IPS-18c (cell line): ENCODE results near the gene COBL.
"Not testable (repeated sequence)": the region's sequence is repeated elsewhere in the genome, so short reads cannot be mapped to it uniquely, and the experiment has no call there.

ENCODE experiments used
- H3K4me3 ChIP-seq: 2 replicates; pipeline ENCODE4 v1.7.0; 2013; ENCODE audit warnings: low read depth, mild to moderate bottlenecking, low read length, moderate library complexity; ENCODE audit not compliant: insufficient read depth
- H3K9me3 ChIP-seq: one replicate; pipeline ENCODE4 v1.6.1; 2013; ENCODE audit warnings: mild to moderate bottlenecking, low read length, moderate library complexity; ENCODE audit not compliant: control insufficient read depth, insufficient read depth

Gene COBL

DNA sequence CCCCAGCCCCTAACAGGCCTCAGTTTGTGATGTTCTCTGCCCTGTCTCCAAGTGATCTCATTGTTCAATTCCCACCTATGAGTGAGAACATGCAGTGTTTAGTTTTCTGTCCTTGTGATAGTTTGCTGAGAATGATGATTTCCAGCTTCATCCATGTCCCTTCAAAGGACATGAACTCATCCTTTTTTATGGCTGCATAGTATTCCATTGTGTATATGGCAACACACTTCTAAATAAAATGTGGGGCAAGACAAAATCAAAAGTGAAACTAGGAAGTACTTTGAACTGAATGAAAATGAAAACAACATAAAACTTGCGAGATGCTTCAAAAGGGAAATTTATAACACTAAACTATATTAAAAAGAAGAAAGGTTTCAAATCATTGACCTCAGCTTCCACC, 326.4 kb downstream of the COBL start:
- H3K4me3 ChIP-seq, H3K9me3 ChIP-seq: not testable (repeated sequence)

GRCh38 chr7:50988988-50989387, 327.6 kb downstream of the COBL start:
- Histone ChIP-seq H3K4me3 (no peak overlapping the region), H3K9me3 (no peaks in the 10 kb centered on the region)

GRCh38 chr7:50988465-50988864, 328.1 kb downstream of the COBL start:
- H3K9me3 ChIP-seq, result no peaks in the 10 kb centered on the region
- H3K4me3 ChIP-seq, result no peak overlapping the region

DNA sequence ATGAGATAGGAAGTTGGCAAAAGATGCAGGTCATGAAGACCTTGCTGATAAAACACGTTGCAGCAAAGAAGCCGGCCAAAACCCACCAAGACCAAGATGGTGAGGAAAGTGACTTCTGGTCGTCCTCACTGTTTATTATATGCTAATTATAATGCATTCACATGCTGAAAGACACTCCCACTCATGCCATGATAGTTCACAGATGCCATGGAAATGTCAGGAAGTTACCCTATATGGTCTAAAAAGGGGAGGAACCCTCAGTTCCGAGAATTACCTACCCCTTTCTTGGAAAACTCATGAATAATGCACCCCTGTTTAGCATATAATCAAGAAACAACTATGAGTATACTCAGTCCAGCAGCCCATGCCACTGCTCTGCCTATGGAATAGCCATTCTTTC, 331.5 kb downstream of the COBL start:
- Histone ChIP-seq H3K9me3 (no peaks in the 10 kb centered on the region), H3K4me3 (no peak overlapping the region)

- H3K4me3 ChIP-seq, result no peak overlapping the region
- no peaks in the 10 kb centered on the region for H3K9me3 ChIP-seq
These were observed 332.8 kb downstream of the COBL start for GRCh38 chr7:50983850-50984249.

DNA sequence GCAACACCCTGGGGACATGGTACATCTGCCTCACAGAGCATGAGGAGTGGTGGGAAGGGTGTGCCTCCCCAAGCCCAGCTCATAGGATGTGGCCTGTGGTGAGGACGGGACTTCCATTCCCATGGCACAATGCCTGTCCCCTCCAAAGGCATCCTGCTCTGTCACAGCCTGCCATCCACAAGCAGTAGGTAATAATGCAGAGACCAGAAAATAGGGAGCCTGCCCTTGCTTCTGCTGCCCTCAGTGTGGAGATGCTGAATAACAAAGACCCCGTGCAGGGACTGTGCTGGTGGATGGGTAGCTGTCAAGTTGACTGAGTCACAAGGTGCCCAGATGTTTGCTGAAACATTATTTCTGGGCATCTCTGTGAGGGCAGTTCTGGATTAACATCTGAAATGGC, 334.0 kb downstream of the COBL start:
- no peak overlapping the region for H3K4me3 ChIP-seq
- no peaks in the 10 kb centered on the region for H3K9me3 ChIP-seq

- no peaks in the 10 kb centered on the region for H3K9me3 ChIP-seq
- H3K4me3 ChIP-seq, result no peak overlapping the region
These were observed 334.9 kb downstream of the COBL start for GRCh38 chr7:50981743-50982142.

DNA sequence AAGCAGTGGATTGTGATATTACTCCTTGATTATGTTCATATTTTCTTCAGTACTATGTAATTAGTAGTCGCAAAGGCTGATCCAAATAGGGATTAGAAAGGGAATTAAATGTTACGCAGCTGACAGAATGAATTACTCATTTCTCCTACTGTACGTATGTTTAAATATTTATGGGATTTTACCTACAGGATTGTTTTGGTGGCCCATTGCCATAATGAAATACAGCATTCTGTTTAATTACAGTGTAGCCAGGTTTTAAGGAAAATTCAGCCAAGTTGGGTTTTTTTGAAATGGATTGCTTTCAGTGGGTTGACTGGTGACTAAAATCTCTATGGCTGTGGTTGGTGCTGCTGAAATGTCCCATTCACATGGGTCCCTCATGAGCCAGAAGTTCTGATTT, 336.2 kb downstream of the COBL start:
- Histone ChIP-seq H3K4me3 (no peak overlapping the region), H3K9me3 (no peaks in the 10 kb centered on the region)

GRCh38 chr7:50978633-50979215, 337.9 kb downstream of the COBL start:
- Histone ChIP-seq H3K9me3 (no peaks in the 10 kb centered on the region), H3K4me3 (no peak overlapping the region)

DNA sequence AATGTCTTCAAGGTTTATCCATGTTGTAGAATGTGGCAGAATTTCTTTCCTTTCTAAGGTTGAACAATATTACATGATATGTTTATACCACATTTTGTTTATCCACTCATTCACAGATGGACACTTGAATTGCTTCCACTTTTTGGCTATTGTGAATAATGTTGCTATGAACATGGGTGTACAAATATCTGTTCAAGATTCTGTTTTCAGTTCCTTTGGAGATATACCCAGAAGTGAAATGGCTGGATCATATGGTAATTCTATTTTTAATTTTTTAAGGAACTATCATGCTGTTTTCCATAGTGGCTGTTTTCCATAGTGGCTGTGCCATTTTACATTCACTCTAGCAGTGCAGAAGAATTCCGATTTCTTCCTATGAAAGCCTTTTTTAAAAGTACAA, 339.2 kb downstream of the COBL start:
- Histone ChIP-seq H3K9me3 (no peaks in the 10 kb centered on the region), H3K4me3 (no peak overlapping the region)

DNA sequence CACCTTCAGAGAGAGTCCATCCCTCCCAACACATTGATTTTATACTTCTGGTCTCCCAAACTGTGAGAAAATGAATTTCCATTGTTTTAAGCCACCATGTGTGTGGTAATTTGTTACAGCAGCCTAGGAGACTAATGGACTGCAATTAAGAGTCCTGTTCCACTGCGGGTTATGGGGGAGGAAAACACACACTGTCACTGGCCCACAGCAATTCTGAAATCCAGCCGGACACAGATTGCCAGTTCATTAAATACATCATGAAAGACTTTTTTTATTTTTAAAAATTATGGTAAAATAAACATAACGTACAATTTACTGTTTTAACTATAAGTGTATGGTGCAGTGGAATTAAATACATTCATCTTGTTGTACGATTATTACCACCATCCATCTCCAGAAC, 340.5 kb downstream of the COBL start:
- Histone ChIP-seq H3K4me3 (no peak overlapping the region), H3K9me3 (no peaks in the 10 kb centered on the region)

DNA sequence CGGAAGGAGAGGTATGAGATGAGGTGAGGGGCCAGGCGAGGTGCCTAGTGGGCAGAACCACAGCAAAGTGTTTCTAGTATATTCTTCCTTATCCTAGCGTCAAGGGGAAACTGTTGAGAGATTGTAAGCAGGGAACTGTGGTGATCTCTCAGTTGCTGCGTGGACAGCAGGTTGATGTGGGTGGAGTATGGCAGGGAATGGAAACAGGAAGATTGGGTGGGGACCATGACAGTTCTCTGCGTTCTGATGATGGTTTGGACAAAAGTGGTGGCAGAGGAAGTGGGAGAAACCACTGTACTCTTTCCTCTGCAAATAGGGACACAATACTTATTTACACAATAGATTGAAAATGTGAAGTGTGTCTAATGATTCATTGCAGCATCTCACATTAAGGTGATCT, 342.4 kb downstream of the COBL start:
- Histone ChIP-seq H3K4me3 (no peak overlapping the region), H3K9me3 (no peaks in the 10 kb centered on the region)

GRCh38 chr7:50973814-50974213, 342.8 kb downstream of the COBL start:
- Histone ChIP-seq H3K9me3 (no peaks in the 10 kb centered on the region), H3K4me3 (no peak overlapping the region)

- H3K4me3 ChIP-seq, result no peak overlapping the region
- peaks cover 3% of the 10 kb centered on the region for H3K9me3 ChIP-seq
These were observed 346.5 kb downstream of the COBL start for GRCh38 chr7:50970092-50970491.
